Stimulated activated CD8-positive, alpha-beta memory T cell treated with anti-CD3 and anti-CD28 coated beads, Interleukin-15, amount 100 ng/mL, for 1 hour (primary cell): ENCODE measurements around the gene RHCE.
"Not testable (repeated sequence)": the region's sequence is repeated elsewhere in the genome, so short reads cannot be mapped to it uniquely, and the experiment has no call there.

Experiments used
- DNase-seq: peaks from one replicate; pipeline ENCODE4 v3.0.0-alpha.2; 2020; ENCODE audit warnings: low read depth

Gene RHCE

DNA sequence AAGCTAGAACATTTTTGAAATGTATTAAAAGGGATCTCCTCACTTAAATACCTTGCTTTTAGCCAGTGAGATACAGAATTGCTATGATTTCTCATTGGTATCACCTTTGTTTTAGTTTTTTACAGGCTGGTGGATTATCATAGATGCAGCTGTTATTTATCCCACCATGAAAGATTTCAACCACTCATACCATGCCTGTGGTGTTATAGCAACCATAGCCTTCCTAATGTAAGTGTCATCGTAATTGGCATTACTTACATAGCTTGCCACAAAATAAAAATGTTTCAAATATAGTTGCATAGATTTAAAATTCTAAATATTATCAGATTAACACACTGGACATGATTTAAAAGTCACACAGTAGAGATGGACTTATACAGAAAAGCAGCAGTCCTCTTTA lies 77.8 kb downstream of the RHCE start:
- no peak for DNase-seq

- no peak for DNase-seq
These were observed 78.9 kb downstream of the RHCE start for GRCh38 chr1:25341746-25342145.

GRCh38 chr1:25338986-25339385 lies 81.6 kb downstream of the RHCE start:
- DNase-seq: no peak

GRCh38 chr1:25338188-25338981 lies 82.2 kb downstream of the RHCE start, which contains the start of gene TMEM50A:
Gene TMEM50A, plus strand, starts transcription at chr1:25338334. Its CDS starts 2,153 bp downstream, at chr1:25340487.
- peak; percentile 78 for DNase-seq

DNA sequence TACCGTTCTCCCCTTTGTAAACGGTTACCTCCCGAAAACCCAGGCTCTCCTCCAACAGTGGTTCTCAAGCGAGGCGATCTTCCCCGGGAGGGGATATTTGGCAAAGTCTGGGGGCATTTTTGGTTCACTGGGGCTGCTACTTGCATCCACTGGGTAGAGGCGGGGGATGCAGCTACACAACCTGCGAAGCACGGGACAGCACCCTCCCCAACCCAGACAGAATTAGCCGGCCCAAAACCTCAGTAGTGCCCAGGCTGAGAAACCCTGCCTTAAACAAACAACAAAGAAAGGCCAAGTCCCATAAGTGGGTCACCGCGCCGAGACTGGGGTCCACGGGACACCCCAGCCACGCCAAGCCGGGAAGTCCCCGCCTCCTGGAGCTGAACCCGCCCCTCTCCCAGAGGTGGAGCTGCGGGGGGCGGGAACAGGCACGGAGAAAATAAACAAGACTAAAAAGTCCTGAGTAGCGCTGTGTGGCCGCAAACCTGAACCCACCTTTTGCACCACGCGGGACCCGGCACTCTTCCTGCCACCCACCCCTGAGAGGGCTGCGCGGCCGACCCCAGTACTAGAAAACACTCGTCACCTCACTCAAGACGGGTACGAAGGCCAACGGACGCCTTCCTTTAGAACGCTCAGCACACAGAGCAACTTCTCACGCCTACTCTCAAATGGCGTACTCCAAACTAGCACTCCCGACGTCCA lies 83.0 kb downstream of the RHCE start:
- DNase-seq: not testable (repeated sequence)

- not testable (repeated sequence) for DNase-seq
These were observed 83.7 kb downstream of the RHCE start for GRCh38 chr1:25336922-25337354.

GRCh38 chr1:25329950-25330349 lies 90.7 kb downstream of the RHCE start:
- not testable (repeated sequence) for DNase-seq

GRCh38 chr1:25329336-25329735 lies 91.3 kb downstream of the RHCE start:
- not testable (repeated sequence) for DNase-seq

- not testable (repeated sequence) for DNase-seq
These were observed 91.8 kb downstream of the RHCE start for GRCh38 chr1:25328791-25329185.

DNA sequence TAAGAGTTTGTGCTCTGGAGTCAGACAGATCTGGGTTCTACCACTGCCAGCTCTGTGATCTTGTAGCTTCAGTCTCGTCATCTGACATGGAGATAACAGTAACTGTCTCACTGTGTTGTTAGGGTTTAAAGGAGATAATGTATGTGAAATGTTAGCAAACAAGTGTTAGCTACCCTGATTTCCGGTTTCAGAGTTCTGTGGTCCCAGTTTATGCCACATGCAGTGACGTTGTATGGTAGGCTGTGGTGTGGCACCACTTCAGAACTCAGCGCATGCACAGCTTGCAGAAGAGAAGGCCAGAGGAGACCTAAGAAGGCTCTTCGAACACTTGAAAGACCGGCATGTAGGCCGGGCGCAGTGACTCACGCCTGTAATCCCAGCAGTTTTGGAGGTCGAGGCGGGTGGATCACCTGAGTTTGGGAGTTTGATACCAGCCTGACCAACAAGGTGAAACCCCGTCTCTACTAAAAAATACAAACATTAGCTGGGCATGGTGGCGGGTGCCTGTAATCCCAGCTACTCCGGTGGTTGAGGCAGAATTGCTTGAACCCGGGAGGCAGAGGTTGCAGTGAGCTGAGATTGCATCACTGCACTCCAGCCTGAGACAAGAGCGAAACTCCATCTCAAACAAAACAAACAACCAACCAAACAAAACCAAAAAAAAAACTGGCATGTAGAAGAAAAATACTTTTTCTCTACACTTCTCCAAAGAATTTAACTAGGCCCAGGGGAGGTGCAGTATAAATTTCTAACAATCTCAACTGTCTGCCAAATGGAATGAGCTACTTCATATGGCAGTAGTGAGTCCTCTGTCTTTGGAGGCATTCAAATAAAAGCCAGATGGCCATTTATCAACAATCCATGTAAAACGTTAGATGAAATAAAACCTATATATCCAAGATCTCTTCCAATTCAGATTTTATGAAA lies 92.5 kb downstream of the RHCE start:
- not testable (repeated sequence) for DNase-seq

DNA sequence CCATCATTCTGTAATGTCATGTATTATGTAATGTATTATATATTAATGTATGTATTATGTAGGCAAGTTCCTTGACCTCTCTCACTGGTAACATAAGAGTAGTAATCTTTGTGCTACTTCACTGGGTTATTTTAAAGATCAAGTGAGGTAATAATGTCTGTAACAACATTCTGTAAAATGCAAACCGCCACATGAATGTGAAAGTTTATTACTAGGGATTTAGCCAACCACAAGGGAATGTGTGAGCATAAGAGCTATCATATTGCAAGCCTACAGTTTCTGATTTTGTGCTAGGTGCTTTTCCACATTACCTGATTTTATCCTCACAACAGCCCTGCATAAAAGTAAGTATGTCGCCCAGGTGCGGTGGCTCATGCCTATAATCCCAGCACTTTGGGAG lies 96.2 kb downstream of the RHCE start:
- DNase-seq: not testable (repeated sequence)

GRCh38 chr1:25322127-25322526 lies 98.5 kb downstream of the RHCE start:
- not testable (repeated sequence) for DNase-seq

DNA sequence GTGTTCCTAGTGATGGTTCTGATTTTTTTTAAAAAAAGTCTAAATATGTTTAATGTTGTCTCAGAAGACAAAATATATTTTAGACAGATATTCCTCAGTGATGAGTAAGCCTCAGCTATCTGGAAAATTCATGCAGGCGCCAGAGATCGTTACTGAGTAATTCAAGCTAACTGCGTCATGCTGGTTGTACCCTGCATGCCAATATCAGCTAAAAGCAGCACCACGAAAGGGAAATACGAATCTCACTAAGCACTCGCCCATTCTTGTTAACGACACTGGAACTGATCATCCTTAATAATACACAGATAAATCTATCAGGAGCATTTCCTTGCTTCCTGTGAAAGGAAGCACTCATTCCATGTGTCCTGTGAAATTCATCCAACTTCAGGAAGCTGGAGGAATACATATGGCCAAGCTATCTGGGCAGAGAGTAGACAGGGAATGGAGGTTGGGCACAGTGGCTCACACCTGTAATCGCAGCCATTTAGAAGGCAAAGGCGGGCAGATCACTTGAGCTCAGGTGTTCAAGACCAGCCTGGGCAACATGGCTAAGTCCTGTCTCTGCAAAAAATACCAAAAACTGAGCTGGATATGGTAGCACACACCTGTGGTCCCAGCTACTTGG lies 100.2 kb downstream of the RHCE start:
- not testable (repeated sequence) for DNase-seq

- not testable (repeated sequence) for DNase-seq
These were observed 107.7 kb downstream of the RHCE start for GRCh38 chr1:25312806-25313470.
